ENCODE measurements around the gene TTC33.

The TTC33 gene

DNA sequence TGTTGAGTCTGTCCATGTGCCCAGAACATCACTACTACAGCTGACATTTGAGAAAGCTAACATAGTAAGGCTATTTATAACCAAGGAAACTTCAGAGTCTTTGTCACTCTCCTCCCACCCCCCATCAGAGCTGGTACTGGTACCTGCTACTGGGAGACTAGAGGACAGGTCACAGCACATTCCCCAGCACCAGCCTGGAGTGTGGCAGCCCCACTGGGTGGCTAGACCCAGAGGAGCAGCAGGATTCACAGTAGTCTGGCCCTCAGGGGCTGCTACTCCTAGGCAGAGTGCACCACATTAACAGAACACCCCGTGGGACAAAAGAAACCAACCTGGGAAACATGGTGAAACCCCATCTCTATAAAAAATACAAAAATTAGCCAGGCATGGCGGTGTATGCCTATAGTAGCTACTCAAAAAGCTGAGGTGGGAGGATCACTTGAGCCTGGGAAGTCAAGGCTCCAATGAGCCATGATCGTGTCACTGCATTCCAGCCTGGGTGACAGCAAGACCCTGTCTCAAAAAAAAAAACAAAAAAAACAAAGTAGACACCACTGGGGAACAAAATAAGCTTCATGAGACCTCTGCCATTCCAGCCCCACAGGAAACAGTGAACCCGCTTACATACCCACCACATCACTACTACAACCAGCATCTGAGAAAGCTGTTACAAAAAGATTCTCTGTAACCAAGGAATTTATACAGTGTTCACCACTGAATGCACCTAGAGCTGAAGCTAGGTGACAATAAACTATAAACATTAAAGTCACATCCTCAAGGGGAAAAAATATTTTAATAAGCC lies 102.3 kb downstream of the TTC33 start:
- TF ChIP-seq CEBPB (IDR thresholded peaks at IDR 0.05) (no peak), TAF1 (IDR thresholded peaks at IDR 0.05; ENCODE audit: low read depth) (no peak), MAX (IDR thresholded peaks at IDR 0.05) (no peak), EGR1 (IDR thresholded peaks at IDR 0.05) (no peak), RAD21 (IDR thresholded peaks at IDR 0.05; ENCODE audit: low read depth) (no peak), EP300 (IDR thresholded peaks at IDR 0.05; ENCODE audit: borderline replicate concordance) (no peak), YY1 (IDR thresholded peaks at IDR 0.05; ENCODE audit: low read depth) (no peak), TCF12 (IDR thresholded peaks at IDR 0.05; ENCODE audit: low read depth) (no peak), FOXM1 (IDR thresholded peaks at IDR 0.05; ENCODE audit: borderline replicate concordance, low read depth) (no peak), CREB1 (IDR thresholded peaks at IDR 0.05; ENCODE audit: low read depth) (no peak)

GRCh38 chr5:40652441-40653220 lies 103.1 kb downstream of the TTC33 start:
- TF ChIP-seq NFIC (IDR thresholded peaks at IDR 0.05) (no peak), CREB1 (IDR thresholded peaks at IDR 0.05; ENCODE audit: low read depth) (no peak), TCF12 (IDR thresholded peaks at IDR 0.05; ENCODE audit: low read depth) (no peak), CEBPB (IDR thresholded peaks at IDR 0.05) (no peak), USF1 (IDR thresholded peaks at IDR 0.05) (no peak), TEAD4 (IDR thresholded peaks at IDR 0.05) (no peak), ZBTB7A (IDR thresholded peaks at IDR 0.05; ENCODE audit: low read depth) (no peak), TAF1 (IDR thresholded peaks at IDR 0.05; ENCODE audit: low read depth) (no peak)
- TF ChIP-seq, protein P1, sequence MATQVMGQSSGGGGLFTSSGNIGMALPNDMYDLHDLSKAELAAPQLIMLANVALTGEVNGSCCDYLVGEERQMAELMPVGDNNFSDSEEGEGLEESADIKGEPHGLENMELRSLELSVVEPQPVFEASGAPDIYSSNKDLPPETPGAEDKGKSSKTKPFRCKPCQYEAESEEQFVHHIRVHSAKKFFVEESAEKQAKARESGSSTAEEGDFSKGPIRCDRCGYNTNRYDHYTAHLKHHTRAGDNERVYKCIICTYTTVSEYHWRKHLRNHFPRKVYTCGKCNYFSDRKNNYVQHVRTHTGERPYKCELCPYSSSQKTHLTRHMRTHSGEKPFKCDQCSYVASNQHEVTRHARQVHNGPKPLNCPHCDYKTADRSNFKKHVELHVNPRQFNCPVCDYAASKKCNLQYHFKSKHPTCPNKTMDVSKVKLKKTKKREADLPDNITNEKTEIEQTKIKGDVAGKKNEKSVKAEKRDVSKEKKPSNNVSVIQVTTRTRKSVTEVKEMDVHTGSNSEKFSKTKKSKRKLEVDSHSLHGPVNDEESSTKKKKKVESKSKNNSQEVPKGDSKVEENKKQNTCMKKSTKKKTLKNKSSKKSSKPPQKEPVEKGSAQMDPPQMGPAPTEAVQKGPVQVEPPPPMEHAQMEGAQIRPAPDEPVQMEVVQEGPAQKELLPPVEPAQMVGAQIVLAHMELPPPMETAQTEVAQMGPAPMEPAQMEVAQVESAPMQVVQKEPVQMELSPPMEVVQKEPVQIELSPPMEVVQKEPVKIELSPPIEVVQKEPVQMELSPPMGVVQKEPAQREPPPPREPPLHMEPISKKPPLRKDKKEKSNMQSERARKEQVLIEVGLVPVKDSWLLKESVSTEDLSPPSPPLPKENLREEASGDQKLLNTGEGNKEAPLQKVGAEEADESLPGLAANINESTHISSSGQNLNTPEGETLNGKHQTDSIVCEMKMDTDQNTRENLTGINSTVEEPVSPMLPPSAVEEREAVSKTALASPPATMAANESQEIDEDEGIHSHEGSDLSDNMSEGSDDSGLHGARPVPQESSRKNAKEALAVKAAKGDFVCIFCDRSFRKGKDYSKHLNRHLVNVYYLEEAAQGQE (IDR thresholded peaks at IDR 0.05; ENCODE audit: low read depth), result no peak

- TF ChIP-seq TAF1 (IDR thresholded peaks at IDR 0.05; ENCODE audit: low read depth), result no peak
- no peak for TF ChIP-seq CREB1 (IDR thresholded peaks at IDR 0.05; ENCODE audit: low read depth)
- no peak for TF ChIP-seq TCF12 (IDR thresholded peaks at IDR 0.05; ENCODE audit: low read depth)
- no peak for TF ChIP-seq EP300 (IDR thresholded peaks at IDR 0.05; ENCODE audit: borderline replicate concordance)
- TF ChIP-seq, protein P1 (IDR thresholded peaks at IDR 0.05; ENCODE audit: low read depth), result no peak
- no peak for TF ChIP-seq CEBPB (IDR thresholded peaks at IDR 0.05)
- no peak for TF ChIP-seq TEAD4 (IDR thresholded peaks at IDR 0.05)
Observed at GRCh38 chr5:40651201-40651600, 104.6 kb downstream of the TTC33 start.

- TF ChIP-seq USF1 (IDR thresholded peaks at IDR 0.05) (no peak), FOXM1 (IDR thresholded peaks at IDR 0.05; ENCODE audit: borderline replicate concordance, low read depth) (no peak), MAX (IDR thresholded peaks at IDR 0.05) (no peak), ZBTB7A (IDR thresholded peaks at IDR 0.05; ENCODE audit: low read depth) (no peak), CREB1 (IDR thresholded peaks at IDR 0.05; ENCODE audit: low read depth) (no peak), NFIC (IDR thresholded peaks at IDR 0.05) (no peak), EP300 (IDR thresholded peaks at IDR 0.05; ENCODE audit: borderline replicate concordance) (no peak), CEBPB (IDR thresholded peaks at IDR 0.05) (no peak), TCF12 (IDR thresholded peaks at IDR 0.05; ENCODE audit: low read depth) (no peak), YY1 (IDR thresholded peaks at IDR 0.05; ENCODE audit: low read depth) (no peak)
- TF ChIP-seq, protein P1 (IDR thresholded peaks at IDR 0.05; ENCODE audit: low read depth), result no peak
Observed at GRCh38 chr5:40649463-40650030, 106.2 kb downstream of the TTC33 start.
